GM13977 (cell line): Measurements from ENCODE around the gene KRT26.
"Not testable (repeated sequence)": the region's sequence is repeated elsewhere in the genome, so short reads cannot be mapped to it uniquely, and the experiment has no call there.

ENCODE experiments used
- DNase-seq: peaks from one replicate; pipeline ENCODE4 v3.0.0; 2012; ENCODE audit warnings: low spot score
- CTCF ChIP-seq: IDR thresholded peaks from 2 replicates; pipeline ENCODE4 v1.5.1; 2012; ENCODE audit warnings: mild to moderate bottlenecking, control low read depth; ENCODE audit not compliant: insufficient read depth; ENCODE audit errors: extremely low read depth, missing control alignments
- in situ Hi-C: fragments of 300-500 bp; cut with MboI; formaldehyde crosslinking; loops from one replicate; pipeline ENCODE4 v1.12.0; 2022; ENCODE audit warnings: low sequenced_read_pairs, low pct_unique_long_range_greater_than_20kb, mixed read lengths, inconsistent platforms; ENCODE audit not compliant: unreplicated experiment

Gene KRT26

DNA sequence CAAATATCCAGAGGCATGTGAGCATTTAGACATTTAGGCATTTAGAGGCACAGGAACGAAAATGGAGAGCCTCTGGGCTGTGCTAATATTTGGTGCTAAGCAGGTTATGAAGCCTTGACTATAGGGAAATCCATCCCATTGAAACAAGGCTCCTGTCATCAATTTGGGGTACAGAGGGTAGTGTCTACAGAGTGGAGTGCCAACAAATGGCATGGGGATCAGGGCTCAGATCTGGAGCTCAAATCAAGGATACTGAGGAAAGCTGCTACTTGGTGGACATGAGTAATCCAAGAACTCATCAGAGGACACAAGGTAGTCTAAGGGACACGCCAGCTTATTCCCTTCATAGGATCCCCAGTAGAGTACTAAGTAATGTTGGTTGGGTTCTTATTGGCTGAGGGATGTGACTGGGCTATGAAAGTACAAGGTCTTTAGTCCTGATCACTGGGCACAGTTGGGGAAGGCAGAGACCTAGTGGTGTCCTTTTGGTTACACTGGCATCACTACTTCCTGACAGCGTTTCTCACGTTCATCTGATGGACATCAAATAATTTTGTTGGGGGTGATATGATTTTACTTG, 45.2 kb upstream of the KRT26 start:
- DNase-seq = no peak
- TF ChIP-seq CTCF = no peak
- in situ Hi-C loops = no loop called here

GRCh38 chr17:40816569-40816968, 44.6 kb upstream of the KRT26 start:
- TF ChIP-seq CTCF = no peak
- in situ Hi-C loops = no loop called here
- no peak for DNase-seq

- no peak for TF ChIP-seq CTCF
- DNase-seq = no peak
- in situ Hi-C loops = no loop called here
Measured at GRCh38 chr17:40815381-40815780, 43.4 kb upstream of the KRT26 start.

DNA sequence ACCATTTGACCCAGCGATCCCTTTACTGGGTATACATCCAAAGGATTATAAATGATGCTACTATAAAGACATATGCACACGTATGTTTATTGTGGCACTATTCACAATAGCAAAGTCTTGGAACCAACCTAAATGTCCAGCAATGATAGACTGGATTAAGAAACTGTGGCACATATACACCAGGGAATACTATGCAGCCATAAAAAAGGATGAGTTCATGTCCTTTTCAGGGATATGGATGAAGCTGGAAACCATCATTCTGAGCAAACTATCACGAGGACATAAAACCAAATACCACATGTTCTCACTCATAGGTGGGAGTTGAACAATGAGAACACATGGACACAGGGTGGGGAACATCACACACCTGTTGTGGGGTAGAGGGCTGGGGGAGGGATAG, 42.7 kb upstream of the KRT26 start:
- in situ Hi-C loops, DNase-seq: not testable (repeated sequence)

DNA sequence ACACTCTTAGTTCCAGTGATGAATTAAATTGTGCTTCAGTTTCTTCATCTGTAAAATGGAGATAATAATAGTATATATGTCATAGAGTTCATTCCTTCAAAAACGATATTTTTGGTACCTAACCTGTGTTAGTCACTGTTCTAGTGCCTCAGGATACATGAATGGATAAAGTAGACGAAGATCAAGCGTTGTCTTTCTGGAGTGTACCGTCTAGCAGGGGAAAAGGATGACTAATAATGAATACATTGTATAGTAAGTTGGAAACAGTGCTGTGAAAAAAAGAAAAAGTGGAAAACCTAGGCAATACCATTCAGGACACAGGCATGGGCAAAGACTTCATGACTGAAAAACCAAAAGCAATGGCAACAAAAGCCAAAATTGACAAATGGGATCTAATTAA, 41.8 kb upstream of the KRT26 start:
- no peak for DNase-seq
- in situ Hi-C loops = no loop called here
- TF ChIP-seq CTCF = no peak

DNA sequence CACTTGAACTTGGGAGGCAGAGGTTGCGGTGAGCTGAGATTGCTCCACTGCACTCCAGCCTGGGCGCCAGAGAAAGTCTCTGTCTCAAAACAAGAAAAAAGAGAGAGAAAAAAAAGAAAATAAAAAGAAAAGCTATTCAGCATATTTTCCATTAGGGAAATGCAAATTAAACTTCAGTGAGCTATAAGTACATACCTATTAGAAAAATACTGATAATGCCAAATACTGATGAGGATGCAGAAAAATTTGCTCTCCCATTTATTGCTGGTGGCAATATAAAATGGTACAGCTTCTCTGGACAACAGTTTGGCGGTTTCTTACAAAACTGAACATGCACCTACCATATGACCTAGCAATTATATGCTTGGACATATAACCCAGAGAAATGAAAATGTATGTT, 40.6 kb upstream of the KRT26 start:
- DNase-seq = no peak
- in situ Hi-C loops = no loop called here
- no peak for TF ChIP-seq CTCF

DNA sequence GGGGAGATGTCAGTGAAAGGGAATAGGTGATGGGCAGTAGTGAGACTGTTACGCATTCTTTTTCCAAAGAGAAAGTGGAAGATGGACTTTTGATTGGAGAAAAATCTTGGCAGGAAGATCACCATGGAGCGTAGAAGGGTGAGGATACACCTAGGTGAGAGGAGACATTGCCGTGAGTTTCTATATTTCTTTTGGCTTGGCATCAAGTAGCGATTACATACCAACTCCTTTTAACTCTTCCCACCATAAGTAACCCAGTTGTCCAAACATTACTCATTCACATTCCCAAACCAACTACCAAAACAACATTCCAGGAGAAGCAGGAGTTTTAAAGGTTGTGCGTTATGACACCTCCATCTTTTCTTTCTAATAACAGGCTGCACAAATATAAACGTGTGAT, 38.5 kb upstream of the KRT26 start:
- in situ Hi-C loops = no loop called here
- TF ChIP-seq CTCF = no peak
- no peak for DNase-seq
